Activated T-cell treated with anti-CD3 and anti-CD28 coated beads for 1 hour (primary cell): ENCODE data around the gene ZNF263.
A peak's percentile ranks its signal among the peaks of the same experiment; 100 is the strongest.
"Not testable (repeated sequence)": the region's sequence is repeated elsewhere in the genome, so short reads cannot be mapped to it uniquely, and the experiment has no call there.

Experiments used
- DNase-seq: peaks from one replicate; pipeline ENCODE4 v3.0.0-alpha.2; 2020; ENCODE audit warnings: low read depth

ZNF263 gene

GRCh38 chr16:3268294-3268693, 15.0 kb upstream of the ZNF263 start:
- DNase-seq: no peak

GRCh38 chr16:3270718-3271117, 12.6 kb upstream of the ZNF263 start:
- not testable (repeated sequence) for DNase-seq

- DNase-seq: not testable (repeated sequence)
Observed at GRCh38 chr16:3271281-3271680, 12.0 kb upstream of the ZNF263 start.

GRCh38 chr16:3274490-3274889, 8.8 kb upstream of the ZNF263 start:
- no peak for DNase-seq

- no peak for DNase-seq
Observed at GRCh38 chr16:3274947-3275346, 8.3 kb upstream of the ZNF263 start.

- DNase-seq: no peak
Observed at GRCh38 chr16:3276679-3277078, 6.6 kb upstream of the ZNF263 start.

- no peak for DNase-seq
Observed at GRCh38 chr16:3281222-3281820, 2.0 kb upstream of the ZNF263 start.

GRCh38 chr16:3282103-3282729, 1.1 kb upstream of the ZNF263 start:
- DNase-seq: no peak

GRCh38 chr16:3283543-3284447, 504 bp downstream of the ZNF263 start:
- DNase-seq: no peak

GRCh38 chr16:3285131-3285530, 1.8 kb downstream of the ZNF263 start:
- no peak for DNase-seq

- DNase-seq: no peak
Observed at GRCh38 chr16:3289998-3290673, 6.8 kb downstream of the ZNF263 start.

GRCh38 chr16:3292604-3293003, 9.3 kb downstream of the ZNF263 start:
- no peak for DNase-seq

GRCh38 chr16:3295209-3295608, 11.9 kb downstream of the ZNF263 start:
- DNase-seq: no peak

GRCh38 chr16:3295783-3296182, 12.5 kb downstream of the ZNF263 start:
- DNase-seq: no peak

GRCh38 chr16:3304370-3304769, 21.1 kb downstream of the ZNF263 start:
- DNase-seq: no peak

- DNase-seq: peak; percentile 69
Observed at GRCh38 chr16:3305109-3306068, 22.1 kb downstream of the ZNF263 start, which contains the start of the genes TIGD7 and ZNF75A. TSS of gene TIGD7 (minus strand) at chr16:3305430. CDS start at chr16:3300614, 4,816 bp downstream. TSS of gene ZNF75A (plus strand) at chr16:3305497. CDS start at chr16:3308429, 2,932 bp downstream.

- no peak for DNase-seq
Observed at GRCh38 chr16:3306078-3306477, 22.8 kb downstream of the ZNF263 start.

GRCh38 chr16:3311496-3311895, 28.2 kb downstream of the ZNF263 start:
- no peak for DNase-seq

GRCh38 chr16:3317315-3317999, 34.2 kb downstream of the ZNF263 start:
- no peak for DNase-seq

- no peak for DNase-seq
Observed at GRCh38 chr16:3321816-3322215, 38.5 kb downstream of the ZNF263 start.
